Stimulated activated CD8-positive, alpha-beta memory T cell treated with anti-CD3 and anti-CD28 coated beads, Interleukin-2, amount 100 ng/mL, for 48 hours (primary cell): ENCODE results near the gene SRD5A3.
"Not testable (repeated sequence)": the region's sequence is repeated elsewhere in the genome, so short reads cannot be mapped to it uniquely, and the experiment has no call there.

Source experiments
- DNase-seq, 2 donors: peaks; one replicate each; pipeline ENCODE4 v3.0.0-alpha.2; 2020; ENCODE audit warnings: low read depth in 2 of 2

Gene SRD5A3

DNA sequence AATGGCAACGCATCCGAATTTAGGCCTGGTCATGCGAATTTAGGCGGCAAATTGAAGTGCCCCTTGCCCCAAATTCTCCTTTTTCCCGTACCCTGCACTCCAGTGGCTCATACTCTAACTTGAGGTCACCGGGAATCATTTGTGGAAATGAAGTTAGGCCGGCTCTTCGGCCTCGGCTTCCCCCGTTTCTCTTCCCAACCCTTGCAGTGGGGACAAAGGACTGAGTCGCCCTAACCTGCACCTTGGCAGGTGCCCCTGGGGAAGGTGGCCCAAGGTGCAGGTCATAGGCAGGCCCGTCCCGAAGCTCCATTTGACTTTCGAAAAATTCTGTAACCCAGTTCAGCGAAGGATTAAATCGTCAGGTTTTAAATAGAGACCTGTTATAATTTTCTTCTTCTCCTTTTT, 811 bp downstream of the SRD5A3 start:
- DNase-seq: no peak

DNA sequence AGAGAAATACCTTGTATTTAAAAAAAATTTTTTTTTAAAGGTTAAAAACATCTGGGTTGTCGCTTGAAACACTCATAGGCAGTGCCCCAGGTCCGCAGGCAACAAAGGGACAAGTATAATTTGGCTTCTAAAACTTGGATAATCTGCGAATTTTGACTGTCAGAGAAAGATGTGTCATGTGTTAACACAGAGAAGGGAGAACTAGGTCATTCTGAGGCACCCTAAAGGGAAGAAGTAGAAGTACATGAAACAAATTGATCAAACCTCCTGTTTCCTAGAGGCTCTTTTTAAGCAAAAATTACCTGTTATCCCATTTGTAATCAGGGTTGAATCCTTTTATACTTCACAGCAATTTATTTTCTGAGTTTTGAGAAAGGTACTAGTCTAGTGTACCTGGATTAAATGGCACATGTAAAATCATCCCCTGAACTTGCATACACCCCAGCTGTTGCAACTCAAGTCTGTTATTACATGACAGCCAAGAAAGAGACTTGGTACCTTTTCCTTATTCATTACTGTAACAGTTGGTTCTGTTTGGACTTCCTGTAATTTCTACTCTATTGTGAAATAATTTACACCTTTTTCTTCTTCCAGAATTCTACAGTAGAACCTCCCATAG, 1.7 kb downstream of the SRD5A3 start:
- DNase-seq: no peak

DNA sequence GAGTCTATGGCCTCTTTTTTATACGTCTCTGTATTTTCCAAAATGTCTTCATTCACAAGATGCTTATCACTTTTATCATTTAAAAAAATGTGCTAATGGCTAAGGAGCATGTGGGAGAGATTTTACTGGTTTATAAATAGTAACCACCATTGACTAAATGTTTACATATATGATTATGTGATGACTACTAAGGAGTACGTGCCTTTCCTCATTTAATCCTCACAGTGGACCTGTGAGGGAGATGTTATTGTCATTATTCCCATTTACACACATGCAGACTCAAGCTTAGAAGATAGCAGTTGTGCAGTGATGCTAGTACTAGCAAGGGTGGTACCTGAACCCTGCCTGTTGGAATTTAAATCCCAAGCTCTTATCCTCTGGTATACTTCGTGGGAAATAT, 2.4 kb downstream of the SRD5A3 start:
- DNase-seq: no peak

GRCh38 chr4:55350870-55351269, 4.8 kb downstream of the SRD5A3 start:
- not testable (repeated sequence) for DNase-seq

GRCh38 chr4:55351824-55352223, 5.8 kb downstream of the SRD5A3 start:
- DNase-seq: no peak

DNA sequence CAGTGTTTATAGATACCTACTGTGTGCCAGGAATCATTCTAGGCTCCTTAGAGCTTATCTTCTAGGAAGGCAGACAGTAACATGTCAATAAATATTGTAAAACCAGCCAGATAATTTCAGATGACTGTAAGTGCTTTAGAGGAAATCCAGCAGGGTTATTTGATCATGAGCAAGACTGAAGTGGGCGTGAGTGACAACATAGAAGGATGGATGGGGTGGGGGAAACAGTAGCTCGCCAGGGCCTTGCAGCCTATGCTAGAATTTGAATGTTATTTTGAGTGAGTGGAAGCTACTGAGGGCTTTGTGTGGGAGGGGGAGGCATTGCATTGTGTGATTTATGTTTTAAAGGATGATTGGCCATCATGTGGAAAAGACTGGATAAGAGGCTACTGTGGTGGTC, 6.7 kb downstream of the SRD5A3 start:
- no peak for DNase-seq

- DNase-seq: not testable (repeated sequence)
Observed at GRCh38 chr4:55353228-55353747, 7.2 kb downstream of the SRD5A3 start.

GRCh38 chr4:55354648-55355047, 8.6 kb downstream of the SRD5A3 start:
- no peak for DNase-seq

DNA sequence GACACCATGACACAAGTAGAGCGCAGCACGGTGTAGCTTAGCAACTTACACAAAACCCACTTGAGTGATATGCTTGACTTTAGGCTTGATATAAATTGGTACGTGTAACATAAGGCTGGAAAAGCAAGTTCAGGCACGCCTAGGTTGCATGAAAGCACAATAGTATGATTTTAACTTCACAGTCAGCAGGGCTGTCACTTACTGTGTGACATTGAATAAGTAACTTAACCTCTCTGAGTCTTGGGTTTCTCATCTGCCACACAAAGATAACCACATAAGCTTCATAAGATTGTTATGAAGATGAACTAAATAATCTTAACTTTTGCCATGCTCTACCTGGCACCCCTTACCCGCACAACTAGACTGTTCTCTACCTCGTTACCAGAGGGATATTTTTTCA, 9.5 kb downstream of the SRD5A3 start:
- no peak for DNase-seq

DNA sequence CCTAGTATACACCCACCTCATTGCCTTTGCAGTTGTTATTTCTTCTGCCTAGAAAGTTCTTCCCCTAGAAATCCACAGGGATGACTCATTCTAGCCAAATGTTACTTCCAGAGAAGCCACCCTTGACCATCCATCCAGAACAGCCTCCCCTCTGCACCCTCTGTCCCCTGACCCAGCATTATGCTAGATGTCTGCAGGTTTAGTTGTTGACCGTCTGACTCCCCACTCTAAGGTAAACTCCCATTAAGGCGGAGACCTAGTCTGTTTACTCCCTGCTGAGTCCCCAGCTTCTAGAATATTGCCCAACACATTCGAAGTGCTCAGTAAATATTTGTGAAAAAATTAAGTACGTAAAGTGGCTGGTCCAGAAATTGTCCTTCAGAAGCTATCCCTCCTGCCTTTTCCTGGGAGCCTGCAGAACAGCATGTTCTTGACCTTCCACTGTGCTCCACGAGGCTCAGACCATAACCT, 11.0 kb downstream of the SRD5A3 start:
- no peak for DNase-seq

- DNase-seq: no peak
Observed at GRCh38 chr4:55358246-55358645, 12.2 kb downstream of the SRD5A3 start.

- no peak for DNase-seq
Observed at GRCh38 chr4:55358668-55359067, 12.6 kb downstream of the SRD5A3 start.

DNA sequence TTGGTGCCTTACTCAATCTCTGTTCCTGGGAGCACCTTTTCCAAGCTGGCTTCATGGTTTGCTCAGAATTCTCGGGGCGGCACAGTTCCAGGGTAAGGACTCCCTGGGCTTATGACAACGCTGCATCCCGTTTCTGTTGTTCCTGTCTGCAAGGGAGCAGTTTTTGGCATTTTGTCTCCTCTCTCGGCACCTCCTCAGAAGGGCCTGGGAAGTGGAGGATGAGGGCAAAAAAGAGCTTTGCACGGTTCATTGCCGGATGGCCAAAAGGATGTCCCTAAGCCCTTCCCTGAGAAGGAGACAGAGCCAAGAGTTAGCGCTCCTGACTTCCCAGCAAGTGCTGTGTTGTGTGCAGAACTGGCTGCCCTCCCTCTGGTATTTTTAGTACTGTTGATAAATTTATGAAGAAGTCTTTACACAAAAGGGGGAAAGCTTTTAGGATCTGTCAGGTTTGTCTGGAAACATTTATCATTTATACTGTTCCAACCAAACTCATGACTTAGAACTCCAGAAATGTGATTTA, 13.4 kb downstream of the SRD5A3 start:
- no peak for DNase-seq

DNA sequence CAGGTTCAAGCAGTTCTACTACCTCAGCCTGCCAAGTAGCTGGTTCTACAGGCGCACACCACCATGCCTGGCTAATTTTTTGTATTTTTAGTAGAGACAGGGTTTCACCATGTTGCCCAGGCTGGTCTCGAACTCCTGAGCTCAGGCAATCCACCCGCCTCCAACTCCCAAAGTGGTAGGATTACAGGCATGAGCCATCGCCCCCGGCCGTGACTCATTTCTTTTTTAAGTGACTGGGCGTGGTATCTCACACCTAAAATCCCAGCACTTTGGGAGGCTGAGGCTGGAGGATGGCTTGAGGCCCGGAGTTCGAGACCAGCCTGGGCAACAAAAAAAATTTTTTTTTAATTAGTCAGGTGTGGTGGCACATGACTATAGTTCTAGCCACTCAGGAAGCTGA, 16.9 kb downstream of the SRD5A3 start:
- not testable (repeated sequence) for DNase-seq

GRCh38 chr4:55363691-55364351, 17.8 kb downstream of the SRD5A3 start:
- DNase-seq: no peak

- no peak for DNase-seq
Observed at GRCh38 chr4:55364691-55365344, 18.8 kb downstream of the SRD5A3 start.

GRCh38 chr4:55365345-55365728, 19.3 kb downstream of the SRD5A3 start:
- no peak for DNase-seq

DNA sequence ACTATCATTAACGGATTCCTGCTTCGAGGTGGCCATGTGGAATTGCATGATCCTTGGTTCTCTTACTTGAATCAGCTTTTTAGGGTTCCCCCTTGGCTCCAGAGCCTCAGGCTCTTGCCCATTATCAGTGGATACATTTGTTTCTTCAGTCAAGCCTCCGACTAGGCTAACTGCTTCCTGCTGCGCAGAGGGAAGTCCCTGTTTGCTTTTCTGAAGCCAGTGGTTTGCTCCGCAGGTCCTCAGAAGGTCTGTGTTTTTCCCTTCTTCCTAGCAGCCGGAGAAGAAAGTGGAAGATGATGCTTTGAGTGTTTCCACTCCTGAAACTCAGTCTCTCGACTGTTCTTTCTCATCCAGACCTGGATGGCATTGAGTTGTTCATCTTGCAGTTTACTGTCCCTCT, 20.6 kb downstream of the SRD5A3 start:
- no peak for DNase-seq

DNA sequence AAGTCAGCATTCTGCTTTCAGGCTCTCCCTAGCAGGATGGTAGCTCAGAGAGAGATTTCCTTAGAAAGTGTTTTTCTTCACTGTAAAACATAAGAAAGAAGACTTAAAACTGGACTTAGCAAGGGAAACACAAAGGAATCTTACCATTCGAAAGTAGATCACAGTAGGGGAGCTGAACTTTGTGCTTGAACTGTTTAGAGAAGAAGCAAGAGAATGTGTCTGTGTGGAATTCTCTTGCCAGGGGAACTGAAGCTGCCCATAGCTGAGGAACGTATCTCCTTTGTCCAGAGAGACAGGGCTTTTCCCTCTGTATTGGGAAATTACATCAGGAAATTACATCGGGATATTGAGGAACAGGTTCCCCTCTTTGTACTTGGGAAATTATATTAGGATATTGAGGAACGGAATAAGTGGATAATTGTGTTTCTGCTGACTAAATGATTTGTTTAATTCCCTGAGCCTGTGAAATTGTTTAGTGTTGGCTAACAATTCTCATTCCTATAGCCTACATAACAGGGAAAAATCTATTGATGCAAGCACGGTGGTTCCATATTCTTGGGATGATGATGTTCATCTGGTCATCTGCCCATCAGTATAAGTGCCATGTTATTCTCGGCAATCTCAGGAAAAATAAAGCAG, 21.2 kb downstream of the SRD5A3 start:
- DNase-seq: no peak

GRCh38 chr4:55369968-55370367, 23.9 kb downstream of the SRD5A3 start:
- DNase-seq: no peak

DNA sequence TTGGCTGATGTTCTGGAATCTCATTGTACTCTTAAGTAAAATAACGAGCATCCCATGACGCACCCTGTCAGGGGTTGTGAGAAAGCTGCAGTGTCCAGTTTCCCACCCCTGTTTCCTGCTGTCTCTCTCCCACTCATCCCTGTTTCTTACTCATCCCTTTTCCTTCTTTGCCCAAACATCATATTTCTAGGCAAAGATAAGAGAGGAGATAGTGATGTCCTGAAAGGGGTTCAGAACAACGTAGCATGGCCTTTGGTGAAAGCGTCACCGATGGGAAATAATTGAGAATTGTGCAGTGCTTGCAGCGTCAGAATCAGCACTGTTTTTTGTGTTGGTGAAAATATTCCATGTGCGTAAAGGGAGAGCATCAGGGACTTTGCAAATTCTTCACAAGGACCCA, 26.2 kb downstream of the SRD5A3 start:
- no peak for DNase-seq

DNA sequence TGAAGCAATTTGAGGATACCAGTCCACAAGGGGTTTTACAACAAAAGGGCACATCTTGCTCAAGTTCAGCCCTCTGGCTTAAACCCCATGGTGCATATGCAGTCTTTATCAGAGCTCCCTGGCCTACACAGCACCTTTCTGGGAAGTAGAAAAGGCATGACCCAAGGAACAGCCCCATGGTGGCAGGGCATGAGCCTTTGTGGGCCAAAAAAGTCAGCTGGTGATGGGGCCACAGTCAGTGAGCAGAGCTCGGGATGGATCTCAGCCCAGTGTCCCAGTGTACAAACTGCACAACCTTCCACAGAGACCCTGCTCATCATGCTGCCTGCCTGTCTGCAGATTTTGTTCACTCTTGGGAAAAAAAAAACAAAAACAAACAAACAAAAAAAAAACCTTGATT, 27.4 kb downstream of the SRD5A3 start:
- no peak for DNase-seq
